Activated T-helper 1 cell treated with anti-CD3 and anti-CD28 coated beads, Interleukin-2, amount 50 U/mL, for 16 hours (primary cell): ENCODE results near the gene OR13H1.
"Not testable (repeated sequence)": the region's sequence is repeated elsewhere in the genome, so short reads cannot be mapped to it uniquely, and the experiment has no call there.

ENCODE experiments used
- DNase-seq, 2 donors: peaks; one replicate each; pipeline ENCODE4 v3.0.0-alpha.2; 2020; ENCODE audit warnings: low read depth in 1 of 2, low spot score in 1 of 2

The OR13H1 gene, protein sequence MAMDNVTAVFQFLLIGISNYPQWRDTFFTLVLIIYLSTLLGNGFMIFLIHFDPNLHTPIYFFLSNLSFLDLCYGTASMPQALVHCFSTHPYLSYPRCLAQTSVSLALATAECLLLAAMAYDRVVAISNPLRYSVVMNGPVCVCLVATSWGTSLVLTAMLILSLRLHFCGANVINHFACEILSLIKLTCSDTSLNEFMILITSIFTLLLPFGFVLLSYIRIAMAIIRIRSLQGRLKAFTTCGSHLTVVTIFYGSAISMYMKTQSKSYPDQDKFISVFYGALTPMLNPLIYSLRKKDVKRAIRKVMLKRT

DNA sequence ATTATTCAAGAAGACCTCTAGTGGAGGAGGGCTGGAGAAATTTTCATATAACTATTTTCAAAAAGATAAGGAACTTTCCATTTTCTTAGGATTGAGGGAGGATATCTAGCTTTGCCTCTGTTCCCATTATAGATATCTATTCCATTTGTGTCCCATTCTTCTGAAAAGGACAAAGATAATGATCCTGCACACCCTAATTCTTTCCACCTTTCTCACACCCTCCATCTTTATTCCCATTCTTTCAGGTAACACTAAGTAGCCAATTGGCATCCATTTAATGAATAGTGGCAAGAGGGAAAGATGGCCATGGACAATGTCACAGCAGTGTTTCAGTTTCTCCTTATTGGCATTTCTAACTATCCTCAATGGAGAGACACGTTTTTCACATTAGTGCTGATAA is at the start of gene OR13H1:
OR13H1 (plus strand) TSS at position 301 of the 400 bp plus-strand sequence; CDS start at position 301, 0 bp downstream.
- no peak for DNase-seq

DNA sequence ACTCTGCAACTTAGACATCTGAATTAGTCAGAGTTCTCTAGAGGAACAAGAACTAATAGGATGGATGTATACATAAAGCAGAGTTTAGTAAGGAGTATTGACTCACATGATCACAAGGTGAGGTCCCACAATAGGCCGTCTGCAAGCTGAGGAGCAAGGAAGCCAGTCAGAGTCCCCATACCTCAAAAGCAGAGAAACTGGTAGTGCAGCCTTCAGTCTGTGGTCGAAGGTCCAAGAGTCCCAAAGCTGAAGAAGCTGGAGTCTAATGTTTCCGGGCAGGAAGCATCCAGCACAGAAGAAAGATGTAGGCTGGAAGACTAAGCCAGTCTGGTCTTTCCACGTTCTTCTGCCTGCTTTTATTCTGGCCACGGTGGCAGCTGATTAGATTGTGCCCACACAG is 42.3 kb upstream of the OR13H1 start:
- not testable (repeated sequence) for DNase-seq

DNA sequence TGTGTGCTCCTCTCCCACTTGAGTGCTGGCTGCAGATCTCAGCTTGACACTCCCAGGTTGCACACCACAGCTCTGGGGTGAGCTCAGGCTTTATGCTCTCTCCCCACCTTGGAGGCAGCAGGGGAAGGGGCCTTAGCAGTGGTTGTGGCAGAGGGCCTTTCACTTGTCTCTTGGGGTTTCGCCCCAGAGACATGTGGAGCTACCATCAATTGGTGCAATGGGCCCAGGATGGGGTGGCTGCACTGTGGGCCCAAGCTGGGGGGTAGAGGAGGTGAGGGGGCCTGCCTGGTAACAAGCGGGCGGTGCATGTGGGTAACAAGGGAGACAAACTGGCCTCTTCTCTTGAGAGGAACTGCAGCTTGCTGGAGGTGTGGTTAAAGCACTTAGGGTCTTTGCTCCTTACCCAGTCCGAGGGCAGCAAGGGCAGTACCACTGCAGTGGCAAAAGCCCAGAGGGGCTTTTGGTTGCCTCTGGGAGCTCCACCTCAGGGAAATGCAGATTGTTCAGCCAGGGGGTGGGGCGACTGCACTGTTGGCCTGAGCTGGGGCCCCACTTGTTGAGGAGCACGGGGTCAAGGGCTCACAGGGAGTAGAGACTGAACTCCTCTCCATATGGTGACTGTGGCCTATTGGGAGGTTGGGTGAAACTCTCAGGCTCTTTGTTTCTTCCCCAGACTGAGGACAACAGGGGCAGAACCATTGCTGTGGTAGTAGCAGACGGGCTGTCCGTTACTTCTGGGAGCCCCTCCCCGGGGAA is 30.5 kb upstream of the OR13H1 start:
- no peak for DNase-seq

DNA sequence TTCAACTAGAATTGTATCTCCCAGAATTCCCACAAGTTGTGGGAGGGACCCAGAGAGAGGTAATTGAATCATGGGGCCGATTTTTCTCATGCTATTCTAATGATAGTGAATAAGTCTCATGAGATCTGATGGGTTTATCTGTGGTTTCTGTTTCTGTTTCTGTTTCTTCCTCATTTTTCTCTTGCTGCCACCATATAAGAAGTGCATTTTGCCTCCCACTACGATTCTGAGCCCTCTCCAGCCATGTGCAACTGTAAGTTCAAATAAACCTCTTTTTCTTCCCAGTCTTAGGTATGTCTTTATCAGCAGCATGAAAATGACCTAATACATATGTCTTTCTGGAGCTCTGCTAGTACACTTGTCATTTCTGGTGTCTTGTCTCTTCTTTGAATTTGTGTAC is 22.1 kb upstream of the OR13H1 start:
- no peak for DNase-seq

DNA sequence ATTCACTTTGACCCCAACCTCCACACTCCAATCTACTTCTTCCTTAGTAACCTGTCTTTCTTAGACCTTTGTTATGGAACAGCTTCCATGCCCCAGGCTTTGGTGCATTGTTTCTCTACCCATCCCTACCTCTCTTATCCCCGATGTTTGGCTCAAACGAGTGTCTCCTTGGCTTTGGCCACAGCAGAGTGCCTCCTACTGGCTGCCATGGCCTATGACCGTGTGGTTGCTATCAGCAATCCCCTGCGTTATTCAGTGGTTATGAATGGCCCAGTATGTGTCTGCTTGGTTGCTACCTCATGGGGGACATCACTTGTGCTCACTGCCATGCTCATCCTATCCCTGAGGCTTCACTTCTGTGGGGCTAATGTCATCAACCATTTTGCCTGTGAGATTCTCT is 344 bp downstream of the OR13H1 start:
- DNase-seq, result no peak

DNA sequence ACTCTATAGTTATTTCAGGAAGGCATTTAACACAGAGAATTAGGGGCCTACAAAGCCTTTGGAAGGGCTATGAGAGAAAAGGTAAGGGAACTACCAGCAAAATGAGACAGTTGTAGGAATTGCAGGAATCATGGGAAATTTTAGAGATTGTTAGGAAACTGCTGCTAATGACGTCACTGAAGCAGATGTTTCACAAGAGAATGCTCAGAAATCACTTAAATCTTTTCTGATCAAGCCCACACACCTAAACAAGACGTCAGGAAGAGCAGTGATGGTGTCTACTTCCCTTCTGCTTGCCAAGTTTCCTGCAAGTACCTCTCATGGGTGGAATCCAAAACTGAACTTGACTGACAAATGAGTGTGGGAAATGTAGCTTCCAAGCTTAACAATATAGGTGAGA is 5.1 kb downstream of the OR13H1 start:
- DNase-seq, result no peak

DNA sequence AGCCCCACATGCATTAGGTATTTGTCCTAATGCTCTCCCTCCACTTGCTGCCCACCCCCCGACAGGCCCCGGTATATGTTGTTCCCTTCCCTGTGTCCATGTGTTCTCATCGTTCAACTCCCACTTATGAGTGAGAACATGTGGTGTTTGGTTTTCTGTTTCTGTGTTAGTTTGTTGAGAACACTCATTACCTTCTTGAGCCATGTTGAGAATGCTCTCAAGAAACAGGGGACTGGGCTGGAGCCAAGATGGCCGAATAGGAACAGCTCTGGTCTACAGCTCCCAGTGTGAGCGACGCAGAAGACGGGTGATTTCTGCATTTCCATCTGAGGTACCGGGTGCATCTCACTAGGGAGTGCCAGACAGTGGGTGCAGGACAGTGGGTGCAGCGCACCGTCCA is 8.6 kb downstream of the OR13H1 start:
- DNase-seq, result not testable (repeated sequence)

DNA sequence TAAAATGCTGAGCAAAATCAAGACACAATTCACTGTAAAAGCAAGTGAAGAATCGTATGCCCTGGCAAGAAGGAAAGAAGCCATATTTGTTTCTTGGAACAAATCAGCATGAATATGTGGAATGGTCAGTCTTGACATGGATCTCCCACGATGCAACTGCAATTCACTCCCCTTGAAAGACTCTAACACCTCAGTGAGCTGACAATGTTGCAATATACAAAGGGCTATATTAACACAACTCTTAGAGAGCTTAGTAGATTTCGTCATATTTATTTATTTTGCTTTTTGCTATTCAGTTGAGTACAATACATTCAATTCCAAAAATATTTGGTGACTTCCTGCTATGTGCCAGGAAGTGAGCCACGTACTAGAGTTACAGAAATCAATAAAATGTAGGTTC is 14.7 kb downstream of the OR13H1 start:
- DNase-seq, result no peak

DNA sequence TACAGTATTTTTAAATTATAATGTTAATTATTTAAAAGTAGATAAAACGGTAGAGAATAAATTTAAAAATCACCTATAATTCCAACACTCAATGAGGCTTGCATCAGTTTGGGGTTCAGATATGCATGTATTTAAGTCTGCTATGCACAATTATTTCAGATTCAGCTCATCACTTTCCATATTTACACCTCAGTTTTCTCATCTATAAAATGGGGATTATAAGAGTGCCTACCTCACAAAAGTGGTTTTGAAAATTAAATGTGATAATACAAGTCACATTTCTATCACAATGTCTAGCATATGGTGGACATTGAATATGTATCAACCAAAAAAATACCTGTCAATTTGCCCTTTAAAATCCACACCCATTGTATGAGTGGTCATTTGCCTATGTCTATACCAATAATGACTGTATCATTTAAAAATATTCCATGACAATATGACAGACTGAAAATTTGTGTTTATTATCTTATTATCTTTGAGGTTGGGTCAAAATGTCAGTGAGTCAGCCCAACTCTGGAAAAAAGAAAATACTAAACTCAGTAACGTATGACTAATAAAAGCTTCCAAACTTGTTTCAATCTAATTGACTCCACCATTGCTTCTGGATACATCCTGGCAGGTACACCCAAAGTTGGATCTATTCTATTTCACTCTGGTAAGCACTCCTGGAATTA is 20.8 kb downstream of the OR13H1 start:
- DNase-seq, result no peak

DNA sequence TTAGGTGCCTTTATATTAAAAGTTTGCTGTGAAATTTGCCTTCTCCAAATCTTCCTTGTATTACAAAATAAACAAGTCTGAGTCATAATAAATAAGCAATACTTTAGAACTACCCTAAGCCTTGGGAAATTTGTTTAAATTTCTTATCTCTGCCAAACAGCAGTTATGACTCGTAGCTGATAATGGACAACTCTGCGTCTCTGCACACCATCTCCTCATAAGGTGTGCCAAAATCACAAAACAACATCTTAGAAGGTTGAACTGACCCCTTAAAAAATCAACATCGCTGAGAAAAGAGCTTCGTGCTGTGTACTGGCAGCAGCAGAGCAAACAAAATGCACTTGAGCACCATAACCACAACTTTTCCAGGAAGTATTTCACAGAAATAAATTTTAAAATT is 22.0 kb downstream of the OR13H1 start:
- DNase-seq, result no peak

DNA sequence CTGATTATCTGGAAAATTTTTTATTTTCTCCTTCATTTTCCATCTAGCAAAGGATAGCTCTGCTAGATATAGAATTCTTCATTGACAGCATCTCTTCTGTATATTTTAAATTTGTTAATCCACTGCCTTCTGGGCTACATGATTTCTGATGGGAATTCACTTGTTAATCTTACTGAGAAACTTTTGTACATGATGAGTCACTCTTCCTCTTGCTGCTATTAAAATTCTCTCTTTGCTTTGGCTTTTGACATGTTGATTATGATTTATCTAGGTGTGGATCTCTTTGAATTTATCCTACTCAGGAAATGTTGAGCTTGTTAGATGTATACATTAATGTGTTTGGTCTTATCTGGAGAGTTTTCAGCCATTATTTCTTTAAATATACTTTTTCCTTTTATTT is 27.5 kb downstream of the OR13H1 start:
- no peak for DNase-seq

DNA sequence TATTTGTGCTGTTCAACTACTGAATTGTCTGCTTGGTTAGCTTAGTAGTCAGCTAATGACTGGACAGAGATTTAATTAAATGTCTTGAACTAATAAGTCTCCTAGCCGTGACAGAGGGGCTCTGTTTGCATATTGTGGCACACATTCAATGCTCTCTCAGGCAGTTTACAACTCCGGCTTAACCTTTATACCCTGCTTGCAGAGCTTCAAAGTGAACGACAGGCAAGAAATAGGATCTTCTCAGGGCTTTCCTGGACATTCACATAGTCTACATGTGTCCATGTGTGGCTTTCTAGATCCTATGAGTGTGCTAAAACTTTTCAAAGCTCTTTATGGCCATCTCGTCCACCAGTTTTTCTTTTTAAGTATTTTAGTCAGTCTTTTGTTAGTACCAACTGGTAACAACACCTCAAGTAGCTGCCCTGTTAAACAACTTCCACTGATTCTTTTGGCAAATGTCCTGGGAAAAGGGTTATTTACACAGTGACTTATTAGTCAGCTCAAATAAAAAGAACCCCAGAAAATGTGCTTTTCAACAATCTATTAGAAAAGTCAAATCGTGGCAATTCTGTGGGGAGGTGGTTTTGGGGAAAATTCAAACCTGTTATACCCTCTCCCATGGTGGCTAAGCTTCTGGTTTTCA is 28.6 kb downstream of the OR13H1 start:
- DNase-seq, result no peak

DNA sequence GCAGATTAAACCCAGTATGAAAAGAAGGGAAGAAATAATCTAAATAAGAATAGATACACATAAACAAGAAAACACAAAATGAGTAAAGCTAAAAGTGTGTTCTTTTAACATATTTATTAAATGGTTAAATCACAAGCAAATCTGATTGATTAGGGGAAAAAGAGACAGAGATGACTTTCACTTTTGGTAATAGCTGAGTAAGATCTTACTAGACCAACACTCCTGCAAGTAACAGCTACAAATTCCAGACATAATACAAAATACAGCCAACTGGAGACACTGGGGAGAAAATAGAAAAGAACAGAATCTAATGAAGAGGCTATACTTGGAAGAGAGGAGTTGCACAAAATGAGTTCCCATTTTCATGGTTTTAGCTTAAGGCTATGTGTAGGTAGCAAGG is 33.5 kb downstream of the OR13H1 start:
- DNase-seq, result no peak

DNA sequence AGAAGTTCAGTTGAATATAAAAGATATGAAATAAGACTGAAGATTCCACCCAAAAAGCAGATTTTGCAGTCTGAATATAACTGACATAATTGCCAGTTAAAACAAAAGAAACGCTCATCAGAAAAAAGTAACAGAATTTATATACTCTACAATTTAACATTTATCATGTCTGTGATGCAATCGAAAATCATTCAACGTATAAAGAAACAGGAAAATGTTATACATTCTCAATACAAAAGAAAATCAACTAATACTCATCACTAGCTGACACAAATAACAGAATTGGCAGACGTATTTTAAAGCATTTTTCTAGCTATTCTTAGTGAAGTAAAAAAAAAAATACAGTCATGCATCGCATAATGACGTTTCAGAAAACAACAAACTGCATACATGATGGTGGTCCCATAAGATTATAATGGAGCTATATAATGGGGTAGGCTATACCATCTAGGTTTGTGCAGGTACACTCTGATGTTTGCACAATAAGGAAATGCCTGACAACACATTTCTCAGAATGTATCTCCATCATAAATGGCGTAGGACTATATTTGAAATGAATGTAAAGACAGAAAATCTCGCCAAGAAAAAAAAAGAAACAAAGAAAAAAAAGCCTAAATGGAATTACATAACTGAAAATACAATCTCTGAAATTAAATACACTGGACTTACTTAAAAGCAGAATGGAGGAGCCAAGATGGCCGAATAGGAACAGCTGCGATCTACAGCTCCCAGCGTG is 34.3 kb downstream of the OR13H1 start:
- DNase-seq, result no peak

DNA sequence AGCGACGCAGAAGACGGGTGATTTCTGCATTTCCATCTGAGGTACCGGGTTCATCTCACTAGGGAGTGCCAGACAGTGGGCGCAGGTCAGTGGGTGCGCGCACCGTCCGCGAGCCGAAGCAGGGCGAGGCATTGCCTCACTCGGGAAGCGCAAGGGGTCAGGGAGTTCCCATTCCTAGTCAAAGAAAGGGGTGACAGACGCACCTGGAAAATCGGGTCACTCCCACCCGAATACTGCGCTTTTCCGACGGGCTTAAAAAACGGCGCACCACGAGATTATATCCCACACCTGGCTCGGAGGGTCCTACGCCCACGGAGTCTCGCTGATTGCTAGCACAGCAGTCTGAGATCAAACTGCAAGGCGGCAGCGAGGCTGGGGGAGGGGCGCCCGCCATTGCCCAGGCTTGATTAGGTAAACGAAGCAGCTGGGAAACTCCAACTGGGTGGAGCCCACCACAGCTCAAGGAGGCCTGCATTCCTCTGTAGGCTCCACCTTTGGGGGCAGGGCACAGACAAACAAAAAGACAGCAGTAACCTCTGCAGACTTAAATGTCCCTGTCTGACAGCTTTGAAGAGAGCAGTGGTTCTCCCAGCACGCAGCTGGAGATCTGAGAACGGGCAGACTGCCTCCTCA is 35.0 kb downstream of the OR13H1 start:
- not testable (repeated sequence) for DNase-seq

DNA sequence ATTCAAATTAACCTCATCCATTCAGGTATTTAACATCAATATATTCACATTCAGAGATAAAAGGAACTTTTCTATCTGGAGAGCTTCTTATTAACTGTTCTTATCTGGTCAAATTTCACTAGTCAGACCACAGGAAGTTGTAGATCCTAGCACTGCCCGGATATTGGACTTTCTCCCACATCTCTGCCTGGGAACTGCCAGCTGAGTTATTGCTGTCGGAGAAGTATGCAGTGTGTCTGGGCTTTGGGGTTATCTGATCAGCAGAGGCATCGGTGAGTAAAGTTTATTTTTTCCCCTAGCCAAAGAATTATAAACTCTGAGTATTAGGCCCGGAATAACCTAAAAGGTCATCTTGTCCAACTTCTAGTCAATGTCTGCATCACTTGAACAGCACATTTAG is 45.1 kb downstream of the OR13H1 start:
- DNase-seq, result no peak
